HepG2 (cell line): ENCODE results near the gene SMYD1. TPM values are rescaled to one million over a fixed set of nuclear protein-coding genes. Genes with fewer than 3 reads are reported as not detected.

Experiments
- AGO1 ChIP-seq: fragments of 200-400 bp; formaldehyde crosslinking; IDR thresholded peaks from 2 replicates; pipeline ENCODE4 v1.6.1; 2017; ENCODE audit warnings: mild to moderate bottlenecking, low read depth, low read length, moderate library complexity; ENCODE audit not compliant: poor library complexity, severe bottlenecking
- BRCA1 ChIP-seq: sonication (generic); formaldehyde crosslinking; IDR thresholded peaks from 2 replicates; pipeline ENCODE4 v1.4.0; 2020; ENCODE audit warnings: missing genetic modification reagents
- DNMT1 ChIP-seq: sonication (generic); formaldehyde crosslinking; IDR thresholded peaks from 2 replicates; pipeline ENCODE4 v1.5.1; 2020; ENCODE audit warnings: mild to moderate bottlenecking, missing genetic modification reagents
- NAIF1 ChIP-seq: sonication (generic); formaldehyde crosslinking; IDR thresholded peaks from 2 replicates; pipeline ENCODE4 v1.5.0; 2020; ENCODE audit warnings: mild to moderate bottlenecking, missing genetic modification reagents, borderline replicate concordance
- NFRKB ChIP-seq: fragments of 450-650 bp; IDR thresholded peaks from 2 replicates; pipeline ENCODE4 v1.6.1; 2017
- SOX5 ChIP-seq: IDR thresholded peaks from 2 replicates; pipeline ENCODE4 v1.6.1; 2016; ENCODE audit warnings: borderline replicate concordance
- SPEN ChIP-seq: sonication (generic); formaldehyde crosslinking; IDR thresholded peaks from 2 replicates; pipeline ENCODE4 v1.5.1; 2020; ENCODE audit warnings: low read depth, mild to moderate bottlenecking, missing genetic modification reagents
- SYNCRIP ChIP-seq: fragments of 200-400 bp; formaldehyde crosslinking; IDR thresholded peaks from 2 replicates; pipeline ENCODE4 v1.6.1; 2018; ENCODE audit warnings: mild to moderate bottlenecking, low read depth, low read length; ENCODE audit not compliant: insufficient read depth
- U2AF1 ChIP-seq: fragments of 200-400 bp; formaldehyde crosslinking; optimal IDR thresholded peaks from 2 replicates; pipeline ENCODE3; 2017; ENCODE audit warnings: mild to moderate bottlenecking, low read depth, low read length
- ZNF10 ChIP-seq: sonication (generic); formaldehyde crosslinking; IDR thresholded peaks from 2 replicates; pipeline ENCODE4 v1.4.0; 2020; ENCODE audit warnings: mild to moderate bottlenecking, low read depth, missing genetic modification reagents, borderline replicate concordance
- ZNF501 ChIP-seq: sonication (generic); formaldehyde crosslinking; IDR thresholded peaks from 2 replicates; pipeline ENCODE4 v1.5.1; 2020; ENCODE audit warnings: mild to moderate bottlenecking, moderate library complexity, missing genetic modification reagents
- ZNF543 ChIP-seq: sonication (generic); formaldehyde crosslinking; IDR thresholded peaks from 2 replicates; pipeline ENCODE4 v1.4.0; 2020; ENCODE audit warnings: mild to moderate bottlenecking, missing genetic modification reagents
- ZNF746 ChIP-seq: sonication (generic); formaldehyde crosslinking; IDR thresholded peaks from 2 replicates; pipeline ENCODE4 v1.8.0; 2022; ENCODE audit warnings: mild to moderate bottlenecking, missing genetic modification reagents
- polyA plus RNA-seq, 8 experiments: library from polyadenylated mRNA; depleted of rRNA in 3 of 8; stranded (reverse) in 7 of 8; unstranded in 1 of 8; fragments of >200 nt; fragmentation: Illumina TruSeq in 4 of 8; extraction: Trizol in 4 of 8; gene quantifications; 2 replicates each; pipeline versions ENCODE4 v1.2.1 to v1.2.3, GENCODE V29; 2011 to 2016; ENCODE audit warnings: low read depth in 4 of 8, missing spikeins in 1 of 8, mixed read lengths in 1 of 8; ENCODE audit not compliant: insufficient read depth in 1 of 8
- total RNA-seq, 5 experiments: library from RNA; depleted of rRNA; stranded (reverse); fragments of >200 nt; fragmentation: Illumina TruSeq; extraction: Trizol; gene quantifications; 2 replicates each; pipeline ENCODE4 v1.2.3, GENCODE V29; 2016; ENCODE audit warnings: low read depth in 1 of 5
- TF ChIP-seq, protein P1 (sequence below): sonication (generic); formaldehyde crosslinking; IDR thresholded peaks from 2 replicates; pipeline ENCODE4 v1.4.0; 2020; ENCODE audit warnings: missing genetic modification reagents, mild to moderate bottlenecking, borderline replicate concordance
- TF ChIP-seq, protein P2 (sequence below): fragments of 450-650 bp; IDR thresholded peaks from 2 replicates; pipeline ENCODE4 v1.6.1; 2017; ENCODE audit warnings: mild to moderate bottlenecking
- TF ChIP-seq, protein P3 (sequence below): IDR thresholded peaks from 2 replicates; pipeline ENCODE4 v1.6.1; 2018; ENCODE audit warnings: missing genetic modification reagents
- TF ChIP-seq, protein P4 (sequence below): sonication (generic); formaldehyde crosslinking; IDR thresholded peaks from 2 replicates; pipeline ENCODE4 v1.8.1; 2023; ENCODE audit warnings: mild to moderate bottlenecking, missing genetic modification reagents, borderline replicate concordance
- TF ChIP-seq, protein P5 (sequence below): sonication (generic); formaldehyde crosslinking; IDR thresholded peaks from 2 replicates; pipeline ENCODE4 v1.5.1; 2020; ENCODE audit warnings: mild to moderate bottlenecking, missing genetic modification reagents, moderate library complexity
- TF ChIP-seq, protein P6 (sequence below): sonication (generic); formaldehyde crosslinking; IDR thresholded peaks from 2 replicates; pipeline ENCODE4 v1.8.1; 2022; ENCODE audit warnings: mild to moderate bottlenecking, missing genetic modification reagents

The SMYD1 gene
- total and polyA plus RNA-seq, 2 of the 13 experiments (the other 11 are each of a cell fraction or from before 2014, with no cell fraction given), result not detected

DNA sequence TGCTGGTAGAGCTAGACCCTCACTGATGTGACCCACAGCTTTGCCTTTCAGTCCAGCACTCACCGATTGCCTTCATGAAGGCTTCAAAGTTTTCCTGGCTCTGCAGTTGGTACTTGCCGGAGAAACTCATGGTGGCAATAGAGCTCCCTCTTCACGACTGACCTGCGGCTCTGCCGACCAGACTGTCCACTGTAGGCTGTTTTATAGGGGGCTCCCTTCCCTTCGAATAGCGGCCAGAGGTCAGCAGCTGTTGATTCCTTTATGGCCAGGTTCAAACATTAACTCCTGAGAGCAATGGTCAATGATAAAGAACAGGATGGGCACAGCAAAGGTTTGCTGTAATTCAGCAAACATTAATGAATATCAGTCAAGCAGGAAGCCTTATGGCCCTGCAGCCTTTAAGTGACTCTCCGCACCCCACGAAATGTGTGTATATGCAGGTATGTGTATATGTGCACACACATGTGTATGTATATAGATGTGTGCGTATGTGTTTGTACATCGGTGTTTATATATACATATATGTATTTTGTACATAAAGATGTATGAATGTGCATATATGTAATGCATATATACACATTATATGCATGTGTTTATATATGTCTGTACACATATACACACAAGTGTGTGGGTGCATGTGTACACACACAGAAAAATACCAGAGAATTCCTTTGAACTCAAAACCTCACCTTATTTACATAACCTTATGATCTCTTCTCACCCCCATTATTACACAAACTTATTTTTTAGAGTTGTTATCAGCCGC lies 60.4 kb downstream of the SMYD1 start, which contains the start of gene FABP1 (continued):
- TF ChIP-seq, protein P1, sequence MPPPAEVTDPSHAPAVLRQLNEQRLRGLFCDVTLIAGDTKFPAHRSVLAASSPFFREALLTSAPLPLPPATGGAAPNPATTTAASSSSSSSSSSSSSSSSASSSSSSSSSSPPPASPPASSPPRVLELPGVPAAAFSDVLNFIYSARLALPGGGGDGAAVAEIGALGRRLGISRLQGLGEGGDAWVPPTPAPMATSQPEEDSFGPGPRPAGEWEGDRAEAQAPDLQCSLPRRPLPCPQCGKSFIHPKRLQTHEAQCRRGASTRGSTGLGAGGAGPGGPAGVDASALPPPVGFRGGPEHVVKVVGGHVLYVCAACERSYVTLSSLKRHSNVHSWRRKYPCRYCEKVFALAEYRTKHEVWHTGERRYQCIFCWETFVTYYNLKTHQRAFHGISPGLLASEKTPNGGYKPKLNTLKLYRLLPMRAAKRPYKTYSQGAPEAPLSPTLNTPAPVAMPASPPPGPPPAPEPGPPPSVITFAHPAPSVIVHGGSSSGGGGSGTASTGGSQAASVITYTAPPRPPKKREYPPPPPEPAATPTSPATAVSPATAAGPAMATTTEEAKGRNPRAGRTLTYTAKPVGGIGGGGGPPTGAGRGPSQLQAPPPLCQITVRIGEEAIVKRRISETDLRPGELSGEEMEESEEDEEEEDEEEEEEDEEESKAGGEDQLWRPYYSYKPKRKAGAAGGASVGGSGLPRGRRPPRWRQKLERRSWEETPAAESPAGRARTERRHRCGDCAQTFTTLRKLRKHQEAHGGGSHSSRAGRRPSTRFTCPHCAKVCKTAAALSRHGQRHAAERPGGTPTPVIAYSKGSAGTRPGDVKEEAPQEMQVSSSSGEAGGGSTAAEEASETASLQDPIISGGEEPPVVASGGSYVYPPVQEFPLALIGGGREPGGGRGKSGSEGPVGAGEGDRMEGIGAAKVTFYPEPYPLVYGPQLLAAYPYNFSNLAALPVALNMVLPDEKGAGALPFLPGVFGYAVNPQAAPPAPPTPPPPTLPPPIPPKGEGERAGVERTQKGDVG, result peak; percentile 88; the same call in 1 of the 2 replicates
- TF ChIP-seq AGO1, result no peak
- TF ChIP-seq, protein P2, sequence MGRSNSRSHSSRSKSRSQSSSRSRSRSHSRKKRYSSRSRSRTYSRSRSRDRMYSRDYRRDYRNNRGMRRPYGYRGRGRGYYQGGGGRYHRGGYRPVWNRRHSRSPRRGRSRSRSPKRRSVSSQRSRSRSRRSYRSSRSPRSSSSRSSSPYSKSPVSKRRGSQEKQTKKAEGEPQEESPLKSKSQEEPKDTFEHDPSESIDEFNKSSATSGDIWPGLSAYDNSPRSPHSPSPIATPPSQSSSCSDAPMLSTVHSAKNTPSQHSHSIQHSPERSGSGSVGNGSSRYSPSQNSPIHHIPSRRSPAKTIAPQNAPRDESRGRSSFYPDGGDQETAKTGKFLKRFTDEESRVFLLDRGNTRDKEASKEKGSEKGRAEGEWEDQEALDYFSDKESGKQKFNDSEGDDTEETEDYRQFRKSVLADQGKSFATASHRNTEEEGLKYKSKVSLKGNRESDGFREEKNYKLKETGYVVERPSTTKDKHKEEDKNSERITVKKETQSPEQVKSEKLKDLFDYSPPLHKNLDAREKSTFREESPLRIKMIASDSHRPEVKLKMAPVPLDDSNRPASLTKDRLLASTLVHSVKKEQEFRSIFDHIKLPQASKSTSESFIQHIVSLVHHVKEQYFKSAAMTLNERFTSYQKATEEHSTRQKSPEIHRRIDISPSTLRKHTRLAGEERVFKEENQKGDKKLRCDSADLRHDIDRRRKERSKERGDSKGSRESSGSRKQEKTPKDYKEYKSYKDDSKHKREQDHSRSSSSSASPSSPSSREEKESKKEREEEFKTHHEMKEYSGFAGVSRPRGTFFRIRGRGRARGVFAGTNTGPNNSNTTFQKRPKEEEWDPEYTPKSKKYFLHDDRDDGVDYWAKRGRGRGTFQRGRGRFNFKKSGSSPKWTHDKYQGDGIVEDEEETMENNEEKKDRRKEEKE, result no peak
- TF ChIP-seq DNMT1 (CRISPR knock-in tag), result no peak
- peak; percentile 59; the same call in 1 of the 2 replicates for TF ChIP-seq BRCA1 (CRISPR knock-in tag)
- peak; percentile 86 for TF ChIP-seq ZNF746
- TF ChIP-seq, protein P3, sequence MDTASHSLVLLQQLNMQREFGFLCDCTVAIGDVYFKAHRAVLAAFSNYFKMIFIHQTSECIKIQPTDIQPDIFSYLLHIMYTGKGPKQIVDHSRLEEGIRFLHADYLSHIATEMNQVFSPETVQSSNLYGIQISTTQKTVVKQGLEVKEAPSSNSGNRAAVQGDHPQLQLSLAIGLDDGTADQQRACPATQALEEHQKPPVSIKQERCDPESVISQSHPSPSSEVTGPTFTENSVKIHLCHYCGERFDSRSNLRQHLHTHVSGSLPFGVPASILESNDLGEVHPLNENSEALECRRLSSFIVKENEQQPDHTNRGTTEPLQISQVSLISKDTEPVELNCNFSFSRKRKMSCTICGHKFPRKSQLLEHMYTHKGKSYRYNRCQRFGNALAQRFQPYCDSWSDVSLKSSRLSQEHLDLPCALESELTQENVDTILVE (CRISPR knock-in tag), result peak; percentile 67
- no peak; the same call in 1 of the 2 replicates for TF ChIP-seq ZNF543 (CRISPR knock-in tag)
- no peak for TF ChIP-seq SYNCRIP
- TF ChIP-seq SOX5 (CRISPR knock-in tag), result peak; percentile 83
- TF ChIP-seq, protein P4, sequence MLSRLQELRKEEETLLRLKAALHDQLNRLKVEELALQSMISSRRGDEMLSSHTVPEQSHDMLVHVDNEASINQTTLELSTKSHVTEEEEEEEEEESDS (CRISPR knock-in tag), result peak; percentile 92; the same call in 1 of the 2 replicates
- TF ChIP-seq NAIF1 (CRISPR knock-in tag), result peak; percentile 89
- peak; percentile 92 for TF ChIP-seq U2AF1
- TF ChIP-seq ZNF10 (CRISPR knock-in tag), result peak; percentile 78; the same call in 1 of the 2 replicates
- TF ChIP-seq, protein P5, sequence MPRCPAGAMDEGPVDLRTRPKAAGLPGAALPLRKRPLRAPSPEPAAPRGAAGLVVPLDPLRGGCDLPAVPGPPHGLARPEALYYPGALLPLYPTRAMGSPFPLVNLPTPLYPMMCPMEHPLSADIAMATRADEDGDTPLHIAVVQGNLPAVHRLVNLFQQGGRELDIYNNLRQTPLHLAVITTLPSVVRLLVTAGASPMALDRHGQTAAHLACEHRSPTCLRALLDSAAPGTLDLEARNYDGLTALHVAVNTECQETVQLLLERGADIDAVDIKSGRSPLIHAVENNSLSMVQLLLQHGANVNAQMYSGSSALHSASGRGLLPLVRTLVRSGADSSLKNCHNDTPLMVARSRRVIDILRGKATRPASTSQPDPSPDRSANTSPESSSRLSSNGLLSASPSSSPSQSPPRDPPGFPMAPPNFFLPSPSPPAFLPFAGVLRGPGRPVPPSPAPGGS (CRISPR knock-in tag), result peak; percentile 34
- TF ChIP-seq ZNF501 (CRISPR knock-in tag), result peak; percentile 79; the same call in 1 of the 2 replicates
- TF ChIP-seq, protein P6, sequence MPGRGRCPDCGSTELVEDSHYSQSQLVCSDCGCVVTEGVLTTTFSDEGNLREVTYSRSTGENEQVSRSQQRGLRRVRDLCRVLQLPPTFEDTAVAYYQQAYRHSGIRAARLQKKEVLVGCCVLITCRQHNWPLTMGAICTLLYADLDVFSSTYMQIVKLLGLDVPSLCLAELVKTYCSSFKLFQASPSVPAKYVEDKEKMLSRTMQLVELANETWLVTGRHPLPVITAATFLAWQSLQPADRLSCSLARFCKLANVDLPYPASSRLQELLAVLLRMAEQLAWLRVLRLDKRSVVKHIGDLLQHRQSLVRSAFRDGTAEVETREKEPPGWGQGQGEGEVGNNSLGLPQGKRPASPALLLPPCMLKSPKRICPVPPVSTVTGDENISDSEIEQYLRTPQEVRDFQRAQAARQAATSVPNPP (CRISPR knock-in tag), result peak; percentile 94
- peak; percentile 54; the same call in 1 of the 2 replicates for TF ChIP-seq SPEN
- TF ChIP-seq NFRKB, result no peak
